ENCODE measurements around the gene TCF7L2. TPM values are rescaled to one million over a fixed set of nuclear protein-coding genes. Genes with fewer than 3 reads are reported as not detected.

The TCF7L2 gene
- total RNA-seq, 4 donors from 2014 or later: 12.7 to 59.9 (median 16.1) TPM

DNA sequence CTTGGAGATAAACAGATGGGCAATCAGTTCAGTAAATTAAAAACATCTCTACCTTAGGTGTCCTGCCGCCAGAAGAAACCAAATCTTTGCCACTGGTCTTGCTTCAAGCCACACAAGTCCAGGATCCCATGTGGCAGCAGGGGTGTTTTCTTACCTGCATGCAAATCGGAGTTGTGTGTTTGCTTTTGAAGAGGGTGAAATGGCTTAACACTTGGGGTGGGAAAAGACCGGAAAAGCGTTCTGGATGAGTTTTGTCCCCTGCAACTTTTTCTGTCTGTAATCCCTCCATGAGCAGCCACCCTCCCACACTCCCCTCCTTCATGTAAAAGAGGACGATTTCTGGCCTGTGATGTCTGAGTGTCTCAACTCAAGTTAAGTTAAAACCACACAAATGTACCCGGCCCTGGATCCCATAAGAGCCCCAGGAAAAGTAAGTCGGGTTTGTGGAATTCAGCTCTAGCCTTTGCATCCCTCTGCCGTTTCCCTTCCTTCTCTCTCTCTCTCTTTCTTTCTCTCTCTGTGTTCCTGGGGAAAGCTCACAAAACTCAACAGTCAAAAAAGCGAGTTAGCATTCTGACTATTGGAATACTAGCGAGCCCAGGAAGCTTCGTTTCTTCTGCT, 178.5 kb downstream of the TCF7L2 start:
- H3K36me3 ChIP-seq: no peaks in the 10 kb centered on the region
- no peaks in the 10 kb centered on the region for H3K9me3 ChIP-seq
- no peak for DNase-seq
- no peak for TF ChIP-seq POLR2A (IDR thresholded peaks at IDR 0.05)
- peak overlapping the region; percentile 54 to 77 for H3K27ac ChIP-seq
- intact Hi-C loops (cut with DNase I; ENCODE audit: low total_unique reads): loop anchor here (10.0 kb wide), 1 partner anchor 174 kb away; the partner anchor contains the start of gene TCF7L2
- H3K4me1 ChIP-seq: no peaks in the 10 kb centered on the region
- H3K27me3 ChIP-seq: no peaks in the 10 kb centered on the region
- H3K4me3 ChIP-seq: no peak overlapping the region

DNA sequence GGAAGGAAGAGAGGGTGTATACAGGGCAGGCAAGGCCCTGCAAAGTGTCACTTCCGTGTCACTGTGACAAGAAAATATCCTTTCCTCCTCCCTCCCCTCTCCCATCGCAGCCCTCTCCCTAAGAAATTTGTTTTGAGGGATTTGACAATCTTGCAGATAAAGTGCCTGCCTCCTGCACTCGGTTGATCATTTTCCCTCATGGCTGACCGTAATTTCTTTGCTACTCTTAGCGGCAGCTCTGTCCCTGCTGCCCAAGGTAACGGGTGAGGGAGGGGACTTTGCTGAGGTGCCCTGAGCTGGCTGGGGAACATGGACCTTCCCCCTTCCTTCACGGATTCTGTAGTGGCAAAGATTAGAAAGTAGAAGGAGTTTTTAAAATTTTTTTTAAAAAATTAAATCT, 179.1 kb downstream of the TCF7L2 start:
- Histone ChIP-seq H3K4me3 (no peak overlapping the region), H3K27me3 (no peaks in the 10 kb centered on the region), H3K27ac (peak overlapping the region; percentile 54 to 77), H3K36me3 (no peaks in the 10 kb centered on the region), H3K4me1 (no peaks in the 10 kb centered on the region), H3K9me3 (no peaks in the 10 kb centered on the region)
- TF ChIP-seq, protein P1, sequence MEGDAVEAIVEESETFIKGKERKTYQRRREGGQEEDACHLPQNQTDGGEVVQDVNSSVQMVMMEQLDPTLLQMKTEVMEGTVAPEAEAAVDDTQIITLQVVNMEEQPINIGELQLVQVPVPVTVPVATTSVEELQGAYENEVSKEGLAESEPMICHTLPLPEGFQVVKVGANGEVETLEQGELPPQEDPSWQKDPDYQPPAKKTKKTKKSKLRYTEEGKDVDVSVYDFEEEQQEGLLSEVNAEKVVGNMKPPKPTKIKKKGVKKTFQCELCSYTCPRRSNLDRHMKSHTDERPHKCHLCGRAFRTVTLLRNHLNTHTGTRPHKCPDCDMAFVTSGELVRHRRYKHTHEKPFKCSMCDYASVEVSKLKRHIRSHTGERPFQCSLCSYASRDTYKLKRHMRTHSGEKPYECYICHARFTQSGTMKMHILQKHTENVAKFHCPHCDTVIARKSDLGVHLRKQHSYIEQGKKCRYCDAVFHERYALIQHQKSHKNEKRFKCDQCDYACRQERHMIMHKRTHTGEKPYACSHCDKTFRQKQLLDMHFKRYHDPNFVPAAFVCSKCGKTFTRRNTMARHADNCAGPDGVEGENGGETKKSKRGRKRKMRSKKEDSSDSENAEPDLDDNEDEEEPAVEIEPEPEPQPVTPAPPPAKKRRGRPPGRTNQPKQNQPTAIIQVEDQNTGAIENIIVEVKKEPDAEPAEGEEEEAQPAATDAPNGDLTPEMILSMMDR (IDR thresholded peaks at IDR 0.05): no peak
- TF ChIP-seq POLR2A (IDR thresholded peaks at IDR 0.05): no peak
- intact Hi-C loops (cut with DNase I; ENCODE audit: low total_unique reads): loop anchor here (10.0 kb wide), 1 partner anchor 174 kb away; the partner anchor contains the start of gene TCF7L2
- no peak for DNase-seq

DNA sequence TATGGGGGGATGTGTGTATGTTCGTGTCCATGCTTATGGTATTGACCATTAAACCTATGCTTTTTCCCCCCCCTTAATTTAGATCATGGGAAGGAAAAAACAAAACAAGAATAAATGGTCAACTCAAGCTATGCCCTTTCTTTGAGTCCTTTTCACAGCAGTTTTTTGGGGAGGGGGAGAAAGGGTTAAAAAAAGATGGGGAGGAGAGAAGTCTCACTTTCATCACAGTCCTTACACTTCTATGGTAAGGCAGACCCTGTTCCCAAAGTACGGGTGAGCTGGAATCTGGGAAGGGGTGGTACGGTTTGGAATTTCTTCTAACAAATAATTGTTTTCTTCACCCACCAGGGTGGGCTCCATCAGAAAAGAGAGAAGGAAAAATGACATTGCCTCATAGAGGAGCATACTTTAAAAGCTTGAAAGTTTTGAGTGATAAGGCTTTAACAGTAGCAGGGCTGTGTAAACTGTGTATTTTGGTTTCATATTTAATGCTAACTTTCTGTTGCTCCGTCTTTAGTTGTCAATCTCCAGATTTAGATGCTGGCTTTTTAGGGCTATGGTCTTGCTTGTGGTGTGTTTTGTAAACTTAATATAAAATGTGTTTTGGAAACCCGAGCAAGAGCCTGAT, 180.1 kb downstream of the TCF7L2 start:
- intact Hi-C loops (cut with DNase I; ENCODE audit: low total_unique reads): no loop called here
- no peak for TF ChIP-seq POLR2A (IDR thresholded peaks at IDR 0.05)
- TF ChIP-seq, protein P1 (IDR thresholded peaks at IDR 0.05): no peak
- Histone ChIP-seq H3K36me3 (no peaks in the 10 kb centered on the region), H3K27me3 (no peaks in the 10 kb centered on the region), H3K9me3 (no peaks in the 10 kb centered on the region), H3K4me1 (no peaks in the 10 kb centered on the region), H3K4me3 (no peak overlapping the region), H3K27ac (peak overlapping the region; percentile 54 to 77)
- DNase-seq: no peak

DNA sequence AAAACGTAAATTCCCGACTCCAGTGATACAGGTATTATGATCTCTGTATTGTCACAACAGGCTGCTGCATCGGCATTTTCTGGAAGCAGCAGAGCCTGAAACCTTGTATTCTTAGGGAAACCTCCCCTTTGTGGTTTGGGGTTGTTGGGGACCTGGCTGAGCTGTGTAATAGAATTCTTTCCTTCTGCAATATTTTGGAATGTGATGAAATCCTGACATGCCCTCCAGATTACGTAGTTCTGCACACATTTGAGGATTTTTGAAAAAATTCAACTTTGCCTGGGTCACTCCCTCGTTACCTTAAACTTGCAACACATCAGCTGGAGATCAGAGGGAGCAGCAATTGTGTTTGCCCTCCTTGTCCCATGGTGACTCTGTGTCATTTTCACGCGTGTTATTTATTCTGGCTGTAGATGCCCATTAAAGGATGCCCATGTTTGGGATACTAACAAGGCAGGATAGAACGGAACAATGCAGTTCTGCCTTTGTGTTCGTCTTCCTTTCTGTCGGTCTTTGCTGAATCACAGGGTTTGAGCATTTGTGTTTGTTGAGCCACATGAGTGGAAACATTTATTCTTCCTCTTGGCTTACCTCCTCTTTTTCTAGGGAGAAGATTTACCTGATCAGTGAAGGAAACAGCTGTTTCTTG, 181.7 kb downstream of the TCF7L2 start:
- DNase-seq: peak; percentile 34 to 41
- no peak overlapping the region for H3K4me3 ChIP-seq
- H3K4me1 ChIP-seq: no peaks in the 10 kb centered on the region
- H3K27ac ChIP-seq: peak overlapping the region; percentile 44 to 54
- no peaks in the 10 kb centered on the region for H3K9me3 ChIP-seq
- H3K36me3 ChIP-seq: no peaks in the 10 kb centered on the region
- TF ChIP-seq POLR2A (IDR thresholded peaks at IDR 0.05): no peak
- TF ChIP-seq, protein P1 (IDR thresholded peaks at IDR 0.05): no peak
- intact Hi-C loops (cut with DNase I; ENCODE audit: low total_unique reads): no loop called here
- no peaks in the 10 kb centered on the region for H3K27me3 ChIP-seq

DNA sequence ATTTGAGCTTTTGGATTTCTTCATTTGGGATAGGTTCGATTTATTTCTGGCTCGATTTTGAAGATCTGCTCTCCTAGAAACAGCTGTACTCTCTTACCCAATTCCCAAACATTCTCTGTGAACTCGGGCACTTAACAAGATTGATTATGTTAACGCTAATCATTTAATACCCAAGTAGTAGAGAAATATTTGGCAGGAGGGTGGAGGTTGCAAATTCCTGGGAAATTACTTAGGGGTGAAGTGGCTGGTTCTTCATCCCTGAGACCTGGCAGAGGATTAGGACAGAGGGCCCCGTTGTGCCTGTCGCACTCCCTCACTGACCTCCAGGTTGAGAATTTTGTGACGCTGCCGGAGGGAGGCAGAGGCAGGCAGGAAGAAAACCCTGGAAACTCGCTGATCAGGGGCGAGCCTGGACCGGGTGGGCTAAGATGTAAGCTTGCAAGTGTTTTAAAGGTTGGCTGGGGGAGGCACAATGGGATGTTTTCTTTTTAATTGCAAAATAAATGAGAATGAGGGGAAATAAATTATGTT, 182.6 kb downstream of the TCF7L2 start:
- H3K4me3 ChIP-seq: no peak overlapping the region
- H3K4me1 ChIP-seq: no peaks in the 10 kb centered on the region
- no peak for DNase-seq
- TF ChIP-seq, protein P1 (IDR thresholded peaks at IDR 0.05): no peak
- no peak for TF ChIP-seq POLR2A (IDR thresholded peaks at IDR 0.05)
- no peaks in the 10 kb centered on the region for H3K27me3 ChIP-seq
- H3K36me3 ChIP-seq: no peaks in the 10 kb centered on the region
- H3K27ac ChIP-seq: peak overlapping the region; percentile 44 to 52
- H3K9me3 ChIP-seq: no peaks in the 10 kb centered on the region
- intact Hi-C loops (cut with DNase I; ENCODE audit: low total_unique reads): no loop called here
